Breast epithelium (tissue), 4 donors: ENCODE measurements around the gene SSH2. TPM values are rescaled to one million over a fixed set of nuclear protein-coding genes. Genes with fewer than 3 reads are reported as not detected.

Source experiments
- DNase-seq, 2 donors: peaks; one replicate each; pipeline ENCODE4 v3.0.0-alpha.2; 2019; ENCODE audit warnings: low spot score in 2 of 2
- H3K27ac ChIP-seq, 2 donors: fragments of 200-600 bp; sonication (generic) in 1 of 2; one replicate each; pipeline ENCODE4 v1.5.1; 2016 to 2019; ENCODE audit warnings: mild to moderate bottlenecking in 1 of 2
- H3K27me3 ChIP-seq, 2 donors: fragments of 200-600 bp; sonication (generic) in 1 of 2; one replicate each; pipeline versions ENCODE4 v1.5.1 to v1.6.0; 2017 to 2019; ENCODE audit warnings: control low read depth in 1 of 2, mild to moderate bottlenecking in 1 of 2
- H3K36me3 ChIP-seq: fragments of 200-600 bp; one replicate; pipeline ENCODE4 v1.5.1; 2019
- H3K4me1 ChIP-seq, 2 donors: fragments of 200-600 bp; sonication (generic); one replicate each; pipeline ENCODE4 v1.5.1; 2016 to 2019; ENCODE audit warnings: control low read depth in 1 of 2
- H3K4me3 ChIP-seq, 3 donors: fragments of 200-600 bp; sonication (generic); 1 replicate in 2 of 3; 2 replicates in 1 of 3; pipeline ENCODE4 v1.5.1; 2016 to 2019; ENCODE audit warnings: mild to moderate bottlenecking in 3 of 3, moderate library complexity in 2 of 3
- H3K9me3 ChIP-seq, 2 donors: fragments of 200-600 bp; sonication (generic) in 1 of 2; one replicate each; pipeline ENCODE4 v1.5.1; 2016 to 2019; ENCODE audit warnings: control low read depth in 1 of 2
- CTCF ChIP-seq, 3 donors: fragments of 450-650 bp; IDR thresholded peaks; one replicate each; pipeline ENCODE4 v1.5.1; 2016 to 2017; ENCODE audit warnings: antibody characterized with exemption in 3 of 3, mild to moderate bottlenecking in 3 of 3, moderate library complexity in 3 of 3
- POLR2A ChIP-seq: fragments of 450-650 bp; IDR thresholded peaks from one replicate; pipeline ENCODE4 v1.6.1; 2016; ENCODE audit warnings: antibody characterized with exemption, mild to moderate bottlenecking, moderate library complexity
- POLR2AphosphoS5 ChIP-seq, 3 donors: sonication (generic); formaldehyde crosslinking; IDR thresholded peaks; one replicate each; pipeline ENCODE4 v1.6.1; 2017; ENCODE audit warnings: antibody characterized with exemption in 3 of 3
- intact Hi-C: fragments of 100-400 bp; cut with DNase I; formaldehyde crosslinking; loops from one replicate; pipeline ENCODE4 v1.15.1; 2023; ENCODE audit warnings: low total_unique reads
- total RNA-seq, 3 donors: library from RNA; depleted of rRNA; stranded (reverse); fragments of >200 nt; gene quantifications; one replicate each; pipeline ENCODE4 v1.1.0, GENCODE V29; 2016

Gene SSH2
- total RNA-seq, 3 donors from 2014 or later = 23.0 to 64.2 (median 25.9) TPM

- H3K27me3 ChIP-seq = no peaks in the 10 kb centered on the region
- no peaks in the 10 kb centered on the region for H3K4me1 ChIP-seq
- DNase-seq = no peak
- no peaks in the 10 kb centered on the region for H3K9me3 ChIP-seq
- no peaks in the 10 kb centered on the region for H3K36me3 ChIP-seq
- intact Hi-C loops = no loop called here
- H3K27ac ChIP-seq = no peak overlapping the region
- no peak for TF ChIP-seq POLR2A
- no peak for TF ChIP-seq POLR2AphosphoS5 (IDR thresholded peaks at IDR 0.05)
- no peak for TF ChIP-seq CTCF (IDR thresholded peaks at IDR 0.05)
- H3K4me3 ChIP-seq = no peak overlapping the region
These were observed 74.3 kb downstream of the SSH2 start for GRCh38 chr17:29855686-29856085.

GRCh38 chr17:29848737-29849136 lies 81.3 kb downstream of the SSH2 start:
- Histone ChIP-seq H3K4me1 (no peaks in the 10 kb centered on the region), H3K36me3 (no peaks in the 10 kb centered on the region), H3K9me3 (no peaks in the 10 kb centered on the region), H3K27ac (no peak overlapping the region), H3K27me3 (no peaks in the 10 kb centered on the region), H3K4me3 (no peak overlapping the region)
- no peak for DNase-seq
- TF ChIP-seq CTCF (IDR thresholded peaks at IDR 0.05) (no peak), POLR2AphosphoS5 (IDR thresholded peaks at IDR 0.05) (no peak), POLR2A (no peak)
- intact Hi-C loops = no loop called here

- H3K27ac ChIP-seq = no peak overlapping the region
- no peaks in the 10 kb centered on the region for H3K9me3 ChIP-seq
- H3K36me3 ChIP-seq = no peaks in the 10 kb centered on the region
- TF ChIP-seq POLR2A = no peak
- TF ChIP-seq POLR2AphosphoS5 (IDR thresholded peaks at IDR 0.05) = no peak
- no peak for TF ChIP-seq CTCF (IDR thresholded peaks at IDR 0.05)
- DNase-seq = no peak
- no peaks in the 10 kb centered on the region for H3K27me3 ChIP-seq
- no peaks in the 10 kb centered on the region for H3K4me1 ChIP-seq
- intact Hi-C loops = no loop called here
- no peak overlapping the region for H3K4me3 ChIP-seq
These were observed 82.3 kb downstream of the SSH2 start for GRCh38 chr17:29847527-29848400.

GRCh38 chr17:29847118-29847517 lies 82.9 kb downstream of the SSH2 start:
- Histone ChIP-seq H3K27me3 (no peaks in the 10 kb centered on the region), H3K36me3 (no peaks in the 10 kb centered on the region), H3K27ac (no peak overlapping the region), H3K4me3 (no peak overlapping the region), H3K4me1 (no peaks in the 10 kb centered on the region), H3K9me3 (no peaks in the 10 kb centered on the region)
- TF ChIP-seq POLR2AphosphoS5 (IDR thresholded peaks at IDR 0.05) = no peak
- intact Hi-C loops = no loop called here
- no peak for DNase-seq

- DNase-seq = no peak
- Histone ChIP-seq H3K9me3 (no peaks in the 10 kb centered on the region), H3K27ac (no peak overlapping the region), H3K27me3 (no peaks in the 10 kb centered on the region), H3K36me3 (no peaks in the 10 kb centered on the region), H3K4me3 (no peak overlapping the region), H3K4me1 (no peaks in the 10 kb centered on the region)
- intact Hi-C loops = no loop called here
- TF ChIP-seq POLR2AphosphoS5 (IDR thresholded peaks at IDR 0.05) (no peak), CTCF (IDR thresholded peaks at IDR 0.05) (no peak), POLR2A (no peak)
These were observed 83.7 kb downstream of the SSH2 start for GRCh38 chr17:29846298-29846697.
